Left forelimb (tissue), 1 donor: Measurements from ENCODE around the gene SEMA4D.
A peak's percentile ranks its signal among the peaks of the same experiment; 100 is the strongest.

Experiments used
- DNase-seq: peaks from one replicate; pipeline ENCODE4 v3.0.0-alpha.2; 2018; ENCODE audit warnings: low spot score

SEMA4D gene

DNA sequence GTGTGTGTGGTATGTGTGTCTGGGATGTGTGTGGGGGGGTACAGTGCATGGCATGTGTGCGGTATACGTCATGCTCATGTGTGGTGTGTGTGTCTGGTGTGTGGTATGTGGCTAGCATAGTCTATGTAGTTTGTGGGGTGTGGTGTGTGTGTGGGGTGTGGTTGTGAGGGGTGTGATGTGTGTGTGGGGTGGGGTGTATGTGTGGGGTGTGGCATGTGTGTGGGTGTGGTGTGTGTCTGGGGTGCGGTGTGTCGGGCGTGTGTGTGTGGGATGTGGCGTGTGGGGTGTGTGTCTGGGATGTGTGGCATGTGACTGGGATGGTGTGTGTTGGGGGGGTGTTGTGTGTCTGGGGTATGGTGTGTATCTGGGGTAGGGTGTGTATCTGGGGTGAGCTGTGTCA lies 127.3 kb downstream of the SEMA4D start:
- no peak for DNase-seq

DNA sequence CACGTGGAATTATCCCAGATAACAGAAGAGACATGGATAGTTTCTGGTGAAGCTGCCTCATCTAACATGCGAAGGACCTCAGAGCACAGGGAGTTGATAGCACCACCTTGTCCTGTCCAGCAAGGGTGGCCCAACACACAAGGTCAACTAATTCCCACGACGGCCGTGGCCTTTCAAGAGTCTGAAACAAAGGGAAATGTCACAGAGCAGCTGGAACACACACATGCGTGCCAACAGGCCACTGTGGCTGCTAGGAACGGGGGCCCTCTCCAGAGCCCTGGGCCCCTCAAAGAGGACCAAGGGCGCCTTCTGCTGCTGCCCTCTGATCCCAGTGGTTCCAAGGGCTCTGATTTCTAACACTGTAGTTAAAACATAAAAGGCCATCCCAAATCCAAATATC lies 128.9 kb downstream of the SEMA4D start:
- DNase-seq, result no peak

DNA sequence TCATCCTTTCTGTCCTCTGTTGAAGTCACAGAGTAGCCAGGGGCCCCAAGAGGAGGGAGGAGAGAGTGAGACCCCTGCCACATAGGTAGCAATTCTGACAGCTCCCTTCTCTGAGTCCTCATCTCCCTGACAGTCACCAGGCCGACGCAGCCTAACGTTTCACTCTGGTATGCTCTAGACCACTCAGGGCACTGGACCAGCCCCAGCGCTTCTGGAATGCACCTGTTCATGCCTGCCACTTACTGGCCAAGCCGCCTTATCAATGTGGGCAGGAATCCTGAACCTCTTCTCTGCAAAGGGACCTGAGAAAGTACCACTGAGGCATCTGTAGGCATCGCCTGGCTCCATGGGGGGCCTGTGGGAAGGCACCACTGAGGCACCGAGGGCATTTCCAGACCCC lies 129.4 kb downstream of the SEMA4D start:
- DNase-seq, result no peak

DNA sequence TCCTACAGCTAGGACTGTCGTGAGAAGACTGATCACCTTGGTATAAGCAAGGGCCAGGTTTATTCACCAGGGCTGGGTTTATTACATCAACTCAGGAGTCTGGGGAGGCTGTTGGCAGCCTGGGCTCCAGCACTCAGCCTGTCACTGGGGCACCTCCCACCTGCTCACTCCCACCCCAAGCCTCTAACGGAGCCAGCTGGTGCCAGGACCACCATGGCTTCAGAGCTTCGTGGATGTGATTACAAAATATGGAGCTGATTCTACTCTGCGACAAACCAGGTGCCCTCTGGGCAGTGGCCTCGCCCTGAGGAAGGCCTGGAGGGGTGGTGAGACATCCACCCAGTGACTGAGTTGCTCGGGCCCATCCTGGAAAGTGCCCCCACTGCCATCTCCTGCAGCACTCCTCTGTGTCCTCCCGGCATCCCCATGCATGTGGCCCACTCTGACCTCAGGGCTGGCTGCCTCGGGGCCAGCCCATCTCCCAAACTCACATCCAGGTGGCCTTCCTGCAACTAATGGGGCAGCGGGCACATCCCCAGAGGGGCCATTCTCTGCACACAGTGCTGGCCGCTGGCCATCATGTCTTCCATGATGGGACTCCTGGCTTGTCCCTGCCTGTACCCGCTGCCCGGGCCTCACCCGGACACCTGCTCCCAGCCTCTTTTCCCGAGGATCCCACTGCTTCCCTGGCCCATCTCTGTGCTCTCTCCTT lies 130.0 kb downstream of the SEMA4D start:
- DNase-seq, result no peak

DNA sequence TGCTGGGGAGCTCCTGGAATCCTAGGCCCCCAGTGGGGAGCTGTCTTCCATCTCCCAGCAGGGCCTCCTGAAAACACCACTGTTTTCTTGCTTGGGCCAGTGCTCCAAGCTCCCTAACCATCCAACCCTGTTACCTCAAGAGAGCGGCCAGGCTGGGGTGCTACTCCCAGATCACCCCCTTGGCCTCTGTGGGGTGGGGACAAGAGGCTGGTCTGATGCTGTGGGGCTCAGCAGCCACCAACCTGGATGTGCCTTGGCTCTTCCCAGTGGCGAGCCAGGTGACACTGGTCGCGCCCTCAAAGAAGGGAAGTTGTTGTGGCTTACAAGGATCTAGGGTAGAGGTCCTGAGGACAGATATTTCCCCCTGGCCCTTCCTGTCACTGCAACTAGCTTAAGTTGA lies 130.6 kb downstream of the SEMA4D start:
- DNase-seq, result no peak

DNA sequence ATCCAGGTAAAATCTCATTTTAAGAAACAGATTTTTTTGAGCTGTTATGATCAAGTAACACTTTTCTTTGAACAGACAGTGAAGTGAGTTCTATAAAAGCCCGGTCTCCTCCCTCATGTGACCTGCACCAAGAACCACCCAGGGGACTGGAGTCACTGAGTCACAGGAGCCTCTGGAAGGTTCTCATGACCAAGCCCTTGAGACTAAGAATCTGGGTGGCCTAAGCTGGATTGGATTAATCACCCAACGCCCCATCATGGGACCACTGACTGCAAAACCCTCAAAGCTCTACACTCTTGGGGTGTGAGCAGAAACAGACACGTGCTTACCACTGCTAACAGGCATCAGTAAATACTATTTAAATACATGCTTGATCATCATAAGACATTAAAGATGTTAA lies 131.2 kb downstream of the SEMA4D start:
- no peak for DNase-seq

DNA sequence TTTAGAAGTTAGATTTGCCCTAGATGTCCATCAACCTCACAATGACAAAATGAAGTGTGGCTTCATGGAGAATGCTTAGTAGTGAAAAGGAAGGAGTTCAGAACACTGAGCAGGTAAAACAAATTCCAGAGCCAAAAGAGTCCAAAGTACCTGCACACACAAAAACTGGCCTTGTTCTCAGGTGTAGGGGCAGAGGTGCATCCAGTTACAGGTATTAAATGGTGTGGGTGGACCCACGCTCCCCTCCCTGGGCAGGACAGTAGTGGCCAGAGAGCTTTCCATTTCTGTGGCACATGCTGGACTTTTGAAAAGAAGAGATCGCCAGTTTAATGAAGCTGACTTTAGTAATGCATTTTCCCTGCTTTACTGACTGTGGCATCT lies 132.4 kb downstream of the SEMA4D start:
- no peak for DNase-seq

DNA sequence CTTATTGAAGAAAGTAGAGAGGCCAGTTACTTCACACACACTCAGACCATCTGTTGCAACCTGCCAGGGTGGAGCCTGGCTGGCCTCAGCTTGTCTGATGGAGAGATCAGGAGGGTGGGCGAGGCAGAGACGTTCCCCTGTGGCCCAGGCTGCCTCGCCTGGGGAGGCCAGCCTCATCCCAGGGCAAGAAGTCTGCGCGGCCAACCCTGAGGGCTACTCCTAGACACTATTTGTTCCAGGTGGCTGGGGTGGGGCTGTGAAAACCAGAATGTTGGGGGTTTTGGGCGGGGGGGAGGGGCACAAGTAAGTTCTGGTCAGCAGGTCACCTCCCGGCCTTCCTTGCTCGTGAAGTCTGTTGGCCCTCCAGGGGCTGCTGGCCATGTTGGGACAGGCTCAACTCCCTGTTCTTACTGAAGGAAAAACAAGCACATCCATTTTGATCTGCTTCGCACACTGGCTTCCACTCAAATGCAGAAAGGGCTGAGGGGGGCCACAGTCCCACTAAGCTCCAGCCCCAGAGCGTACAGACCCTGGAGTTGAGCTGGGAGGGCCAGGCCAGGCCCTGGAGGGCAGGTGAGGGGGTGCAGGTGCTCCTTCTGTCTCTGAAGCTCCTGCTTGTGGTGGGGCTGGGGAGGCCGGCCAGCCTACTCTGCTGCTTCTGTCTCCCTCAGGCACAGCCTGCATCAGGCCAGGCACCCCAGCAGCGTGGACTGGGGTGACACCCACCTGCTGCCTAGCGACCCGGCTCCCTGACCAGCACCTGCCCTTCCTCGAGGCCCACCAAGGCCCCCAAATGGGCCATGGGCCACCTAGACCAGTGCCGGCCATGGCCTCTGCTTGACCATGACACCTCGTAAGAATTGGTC lies 133.0 kb downstream of the SEMA4D start:
- peak; percentile 60 for DNase-seq

DNA sequence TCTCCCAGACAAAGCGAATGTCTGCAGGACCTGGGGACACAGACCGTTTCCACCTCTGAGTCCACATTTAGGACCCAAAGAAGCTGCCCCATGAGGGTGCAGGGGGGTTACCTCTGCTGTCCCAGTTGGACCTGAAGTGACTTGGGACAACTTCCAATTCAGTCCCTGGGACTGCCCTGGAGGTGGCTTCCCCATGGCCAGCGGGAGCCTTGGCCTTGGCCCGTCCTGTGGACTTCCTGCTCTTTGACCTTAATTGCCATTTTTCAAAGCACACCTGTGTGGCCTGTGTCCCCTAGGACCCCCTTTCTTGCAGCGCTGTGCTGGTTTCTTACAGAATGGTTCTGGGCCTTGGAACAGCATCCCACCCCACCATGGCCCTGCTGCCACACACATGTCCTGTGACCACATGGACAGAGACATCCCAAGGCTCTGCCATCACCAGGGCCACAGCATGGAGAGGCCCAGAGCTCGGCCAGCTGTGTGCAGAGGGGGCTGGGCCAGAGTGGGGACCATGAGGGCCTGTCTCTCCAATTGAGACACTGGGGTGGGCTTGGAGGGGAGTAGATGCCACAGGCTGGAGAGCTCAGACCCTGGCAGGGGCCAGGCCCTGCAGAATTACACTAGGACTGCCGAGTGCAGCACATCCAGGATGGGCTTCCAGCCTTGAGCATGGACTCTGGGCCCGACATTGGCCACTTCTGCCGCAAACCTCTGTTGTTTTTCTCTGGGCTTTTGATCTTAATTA lies 133.8 kb downstream of the SEMA4D start:
- DNase-seq, result peak; percentile 59

DNA sequence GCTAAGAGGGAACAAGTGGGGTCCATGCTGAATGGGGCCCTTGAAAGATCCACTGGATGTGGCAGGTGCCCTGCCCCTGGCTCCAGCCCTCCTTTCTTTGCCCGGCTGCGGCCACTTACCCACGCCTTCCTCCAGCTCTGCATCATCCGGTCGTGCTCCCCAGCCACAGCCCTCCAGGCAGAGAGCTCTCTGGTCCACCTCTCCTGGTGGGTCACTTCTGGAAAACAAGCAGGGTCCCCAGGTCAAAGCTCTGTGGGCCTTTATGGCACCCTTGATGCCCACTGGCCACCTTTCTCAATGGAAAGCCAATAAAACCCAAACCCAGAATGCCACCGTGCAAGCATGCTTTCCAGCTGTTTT lies 134.6 kb downstream of the SEMA4D start:
- no peak for DNase-seq

DNA sequence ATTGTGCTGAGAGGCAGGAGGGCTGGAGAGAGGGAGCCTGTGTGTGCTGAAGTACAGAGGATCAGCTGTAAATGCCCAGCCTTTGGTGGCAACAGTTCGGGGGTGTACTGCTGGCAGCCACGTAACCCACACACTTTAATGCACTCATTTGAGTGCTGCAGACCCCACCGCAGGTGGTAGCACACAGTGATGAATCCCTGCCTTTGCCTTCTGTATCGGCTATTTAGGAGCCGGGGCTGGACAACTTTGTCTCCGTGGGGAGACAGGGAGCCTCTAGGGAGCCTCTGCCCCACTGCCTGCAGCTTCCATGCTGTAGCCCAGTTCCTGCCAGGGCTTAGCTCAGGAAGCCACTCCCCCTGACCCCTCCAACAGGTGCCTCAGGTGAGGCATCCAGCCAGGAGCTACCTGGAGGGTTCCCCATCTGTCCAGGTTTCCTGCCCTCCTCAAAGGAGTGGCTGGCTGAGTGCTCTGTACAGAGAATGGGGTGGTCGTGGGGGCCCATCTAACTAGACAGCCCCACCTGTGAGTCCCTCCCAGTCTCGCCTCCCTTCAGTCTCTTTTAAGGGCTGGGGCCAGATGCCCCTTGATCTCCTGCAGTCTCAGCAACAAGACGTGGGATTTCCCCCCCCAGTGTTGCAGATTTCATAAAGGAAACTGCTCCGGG lies 135.1 kb downstream of the SEMA4D start:
- DNase-seq, result peak; percentile 48

DNA sequence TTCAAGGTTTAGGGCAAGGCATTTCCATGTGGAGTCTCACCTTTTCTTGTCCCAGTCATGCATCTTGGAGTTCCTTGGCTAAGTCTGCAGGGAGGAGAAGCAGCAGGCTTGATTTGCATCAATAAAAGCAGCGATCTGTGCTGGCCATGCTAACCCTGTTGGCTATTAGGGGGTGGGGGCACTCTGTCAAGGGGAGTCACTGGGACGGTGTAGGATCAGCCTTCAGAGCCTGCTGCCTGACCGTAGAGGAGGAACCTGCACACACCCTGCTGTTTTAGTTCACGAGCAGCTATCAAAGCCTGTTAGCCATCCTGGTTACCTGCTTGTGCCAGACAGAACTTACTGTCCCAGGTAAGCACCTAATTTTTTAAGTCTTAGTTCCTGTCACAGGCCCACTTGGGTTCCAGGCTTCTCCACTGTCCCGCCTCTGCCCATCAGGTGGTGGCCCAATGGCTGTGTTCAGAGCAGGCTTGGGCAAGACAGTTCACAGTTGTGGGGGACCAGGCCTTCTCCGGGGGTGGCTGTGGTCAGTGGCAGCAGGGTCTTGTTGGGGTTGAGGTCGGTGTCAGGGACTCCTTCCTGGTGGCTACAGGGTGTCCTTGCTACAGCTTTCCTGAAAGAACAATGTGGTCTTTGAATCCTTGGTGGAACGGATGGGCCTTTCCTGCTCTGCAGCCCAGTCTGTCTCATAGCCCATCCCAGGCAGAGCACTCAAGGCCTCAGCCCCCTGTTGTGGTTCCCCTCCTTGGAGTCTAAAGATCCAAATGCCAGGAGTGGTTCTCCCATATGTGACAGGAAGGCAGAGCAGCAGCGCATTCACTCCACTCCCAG lies 135.9 kb downstream of the SEMA4D start:
- DNase-seq, result peak; percentile 58

DNA sequence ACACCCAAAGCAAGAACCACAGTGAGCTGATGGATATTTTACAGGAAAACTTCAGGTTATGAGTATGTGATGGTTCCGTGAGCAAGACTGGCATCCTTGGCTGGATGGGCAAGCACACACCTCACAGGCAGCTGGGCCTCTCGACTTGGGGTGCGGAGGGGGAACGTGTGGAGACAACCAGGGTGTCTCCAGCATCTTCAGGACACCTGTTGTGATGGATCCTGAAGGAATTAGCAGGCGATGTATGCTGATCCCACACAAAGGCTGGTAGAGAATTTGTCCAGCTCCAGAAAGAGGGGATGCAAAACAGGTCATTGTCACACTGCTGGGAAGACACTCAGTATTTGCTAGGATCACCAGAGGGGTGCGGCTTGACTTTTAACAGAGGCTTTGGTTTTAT lies 136.9 kb downstream of the SEMA4D start:
- DNase-seq, result no peak

DNA sequence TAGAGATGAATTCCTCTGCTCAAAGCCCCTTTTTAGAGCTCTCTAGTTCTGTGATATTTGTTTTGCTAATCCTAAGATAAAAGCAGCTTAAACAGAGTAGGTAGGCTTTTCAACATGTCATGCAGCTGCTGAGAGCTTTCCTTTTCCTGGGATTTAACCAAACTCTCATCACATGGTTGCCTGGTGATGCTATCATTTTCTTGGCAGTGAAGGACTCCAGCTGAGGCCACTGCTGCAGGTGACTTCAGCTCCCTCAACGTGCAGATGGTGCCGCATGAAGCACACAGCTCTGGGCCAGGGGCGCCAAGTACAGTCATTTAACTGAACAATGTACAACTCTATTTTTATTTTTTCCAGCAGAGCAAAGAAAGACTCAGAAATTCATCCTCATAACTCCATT lies 137.4 kb downstream of the SEMA4D start:
- peak; percentile 57 for DNase-seq

DNA sequence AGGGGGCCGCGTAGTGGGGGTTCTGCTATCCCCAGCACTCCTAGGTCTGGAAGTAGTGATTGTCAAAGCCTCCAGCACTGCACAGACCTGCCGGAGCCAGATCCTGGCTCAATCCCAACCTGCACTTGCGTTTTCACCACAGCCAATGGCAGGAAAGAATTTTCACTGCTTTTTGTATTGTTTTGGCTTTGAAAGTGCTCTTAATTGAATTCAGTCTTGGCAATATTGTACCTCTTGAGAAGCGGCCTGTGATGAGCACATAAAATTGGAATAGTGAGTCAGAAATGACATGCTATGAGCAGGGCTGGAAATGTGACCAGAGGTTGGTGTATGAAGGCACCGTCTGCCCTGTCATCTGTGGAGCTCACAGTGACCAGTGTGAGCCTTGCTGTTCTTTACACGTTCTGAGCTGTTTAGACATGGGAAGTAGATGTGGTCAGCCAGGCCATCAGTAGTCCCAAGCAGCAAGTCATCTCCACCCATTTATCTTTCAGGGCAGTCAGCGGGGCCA lies 138.1 kb downstream of the SEMA4D start:
- DNase-seq, result peak; percentile 63

DNA sequence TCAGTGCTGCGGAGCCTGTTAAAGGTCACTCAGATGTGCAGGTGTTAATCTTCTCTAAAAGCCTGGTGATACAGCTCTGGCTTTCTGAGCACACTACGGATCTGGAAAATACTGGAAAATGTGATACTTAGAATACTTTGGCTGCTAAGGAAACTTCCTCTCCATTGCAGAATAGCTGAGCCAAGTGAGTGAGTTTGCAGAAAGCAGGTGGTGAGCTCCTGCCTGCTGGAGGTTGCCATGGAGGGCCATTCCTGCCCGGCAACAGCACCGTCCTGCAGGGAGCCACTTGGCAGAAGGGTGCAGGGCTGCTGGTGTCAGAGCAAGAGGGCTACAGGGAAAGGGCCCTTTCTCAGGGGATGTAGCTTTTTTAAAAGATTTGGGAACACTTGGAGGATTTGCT lies 138.9 kb downstream of the SEMA4D start:
- peak; percentile 67 for DNase-seq

DNA sequence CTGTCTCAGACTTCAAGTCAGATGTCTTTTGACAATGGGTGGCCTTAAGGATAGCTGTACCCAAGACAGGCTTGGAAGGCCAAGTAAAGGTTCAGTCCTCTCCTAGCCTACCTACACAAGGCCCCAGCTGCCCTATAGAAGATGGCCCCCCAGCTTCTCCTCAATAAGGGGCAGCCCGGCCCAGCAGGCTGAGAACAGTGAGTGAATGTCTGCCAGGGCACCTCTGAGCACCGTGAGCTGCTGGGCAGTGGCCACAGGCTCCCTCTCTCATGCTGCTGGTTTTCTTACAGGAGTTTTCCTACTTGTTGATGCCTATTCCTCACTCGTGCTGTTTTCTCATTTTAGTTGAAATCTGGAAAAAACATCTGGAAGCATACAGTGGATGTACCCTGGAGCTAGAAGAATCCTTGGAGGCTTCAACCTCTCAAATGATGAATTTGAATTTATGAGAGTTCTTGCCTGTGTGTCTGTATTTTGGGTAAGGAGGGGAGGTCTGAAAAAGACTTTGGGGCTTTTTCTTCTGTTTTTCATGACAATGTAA lies 139.5 kb downstream of the SEMA4D start:
- no peak for DNase-seq

DNA sequence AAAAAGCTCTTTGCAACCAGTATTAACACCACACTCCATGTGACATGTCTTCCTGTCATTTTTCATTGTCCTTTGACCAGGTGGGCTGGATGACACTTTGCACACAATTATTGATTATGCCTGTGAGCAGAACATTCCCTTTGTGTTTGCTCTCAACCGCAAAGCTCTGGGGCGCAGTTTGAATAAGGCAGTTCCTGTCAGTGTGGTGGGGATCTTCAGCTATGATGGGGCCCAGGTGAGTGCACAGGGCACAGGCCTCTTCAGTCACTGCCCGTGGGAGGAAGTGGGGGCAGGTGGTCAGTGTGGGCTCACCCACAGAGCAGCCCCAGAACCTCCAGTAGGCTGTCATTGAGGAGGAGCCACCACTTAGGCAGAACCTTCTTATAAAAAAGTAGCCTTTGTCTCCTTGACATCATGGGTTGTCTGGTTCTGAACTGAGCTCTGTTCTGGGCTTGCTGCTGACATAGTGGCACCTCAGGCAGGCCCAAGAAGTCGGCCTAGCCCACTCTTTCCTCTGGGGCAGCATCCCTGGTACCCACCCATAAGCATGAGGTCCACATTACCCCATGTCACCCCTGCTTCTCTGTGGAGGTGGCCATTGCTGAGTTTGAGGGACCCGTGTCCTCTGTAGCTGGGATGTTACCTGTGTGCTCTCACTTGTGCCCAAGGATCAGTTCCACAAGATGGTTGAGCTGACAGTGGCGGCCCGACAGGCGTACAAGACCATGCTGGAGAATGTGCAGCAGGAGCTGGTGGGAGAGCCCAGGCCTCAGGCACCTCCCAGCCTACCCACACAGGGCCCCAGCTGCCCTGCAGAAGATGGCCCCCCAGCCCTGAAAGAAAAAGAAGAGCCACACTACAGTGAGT lies 140.3 kb downstream of the SEMA4D start:
- no peak for DNase-seq

DNA sequence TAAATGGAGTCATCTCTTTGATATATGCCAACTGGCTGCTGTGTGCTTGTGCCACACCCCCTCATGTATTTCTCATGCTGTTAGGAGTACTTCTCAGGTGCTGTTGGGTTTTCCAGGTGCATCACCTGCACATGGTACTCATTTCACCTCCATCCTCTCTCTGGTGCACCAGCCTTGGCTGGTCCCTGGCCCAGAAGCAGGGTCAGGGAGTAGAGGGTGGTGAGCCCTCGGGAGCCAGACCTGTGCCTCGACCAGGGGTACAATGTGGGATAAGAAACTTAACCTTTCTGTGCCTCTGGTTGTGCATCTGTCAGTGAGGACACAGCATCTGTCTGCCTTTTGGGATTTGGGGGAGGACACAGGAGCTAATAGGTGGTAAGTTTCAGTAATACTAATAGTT lies 141.1 kb downstream of the SEMA4D start:
- no peak for DNase-seq

DNA sequence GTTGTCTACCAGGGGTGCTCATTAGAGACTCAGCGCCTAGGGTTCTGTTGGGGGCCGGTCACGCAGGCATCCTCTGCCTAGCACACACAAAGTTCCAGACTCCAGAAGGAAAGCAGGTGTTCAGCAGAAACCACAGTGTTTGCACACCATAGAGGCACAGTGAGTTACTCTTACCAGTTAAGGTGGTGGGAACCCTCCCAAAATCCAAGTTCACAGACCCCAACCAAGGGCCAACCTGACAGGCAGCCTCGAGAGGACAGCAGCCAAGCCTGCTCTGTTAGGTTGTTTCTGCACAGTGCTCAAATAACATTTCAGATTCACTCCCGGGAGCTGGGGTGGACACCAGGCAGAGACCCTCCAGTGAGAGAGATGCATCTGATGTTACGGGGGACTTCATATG lies 143.4 kb downstream of the SEMA4D start:
- DNase-seq, result no peak
